ENCODE data around the gene KCNQ1OT1.

The KCNQ1OT1 gene

DNA sequence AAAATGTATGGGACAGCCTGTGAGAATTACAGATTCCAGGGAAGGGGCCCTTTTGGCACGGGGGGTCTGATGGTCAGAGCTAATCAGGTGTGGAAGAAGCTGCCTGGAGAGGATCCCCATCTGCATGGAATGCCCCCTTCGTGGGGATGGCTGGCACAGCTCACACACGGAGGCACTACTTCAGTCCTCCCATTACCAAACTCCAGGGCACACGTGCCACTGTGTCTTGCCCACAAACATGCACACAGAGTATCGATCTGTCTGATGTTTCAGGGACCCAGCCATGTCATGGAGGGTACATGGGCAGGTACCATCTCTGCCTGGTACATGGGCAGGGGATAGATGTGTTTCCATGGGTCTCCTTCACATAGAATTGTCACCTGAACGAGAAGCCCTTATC lies 14.7 kb downstream of the KCNQ1OT1 start:
- ChIA-PET CTCF (interaction anchor here (1.3 kb wide), 1 partner anchor 152 kb away, joined by 3 read pairs; no protein-coding TSS in a partner anchor), POLR2A (no interaction called here)
- DNase-seq (ENCODE audit: extremely low spot score): no peak
- TF ChIP-seq, protein P1, sequence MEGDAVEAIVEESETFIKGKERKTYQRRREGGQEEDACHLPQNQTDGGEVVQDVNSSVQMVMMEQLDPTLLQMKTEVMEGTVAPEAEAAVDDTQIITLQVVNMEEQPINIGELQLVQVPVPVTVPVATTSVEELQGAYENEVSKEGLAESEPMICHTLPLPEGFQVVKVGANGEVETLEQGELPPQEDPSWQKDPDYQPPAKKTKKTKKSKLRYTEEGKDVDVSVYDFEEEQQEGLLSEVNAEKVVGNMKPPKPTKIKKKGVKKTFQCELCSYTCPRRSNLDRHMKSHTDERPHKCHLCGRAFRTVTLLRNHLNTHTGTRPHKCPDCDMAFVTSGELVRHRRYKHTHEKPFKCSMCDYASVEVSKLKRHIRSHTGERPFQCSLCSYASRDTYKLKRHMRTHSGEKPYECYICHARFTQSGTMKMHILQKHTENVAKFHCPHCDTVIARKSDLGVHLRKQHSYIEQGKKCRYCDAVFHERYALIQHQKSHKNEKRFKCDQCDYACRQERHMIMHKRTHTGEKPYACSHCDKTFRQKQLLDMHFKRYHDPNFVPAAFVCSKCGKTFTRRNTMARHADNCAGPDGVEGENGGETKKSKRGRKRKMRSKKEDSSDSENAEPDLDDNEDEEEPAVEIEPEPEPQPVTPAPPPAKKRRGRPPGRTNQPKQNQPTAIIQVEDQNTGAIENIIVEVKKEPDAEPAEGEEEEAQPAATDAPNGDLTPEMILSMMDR (IDR thresholded peaks at IDR 0.05; ENCODE audit: control extremely low read depth, extremely low read depth, low read depth, missing control alignments): no peak

DNA sequence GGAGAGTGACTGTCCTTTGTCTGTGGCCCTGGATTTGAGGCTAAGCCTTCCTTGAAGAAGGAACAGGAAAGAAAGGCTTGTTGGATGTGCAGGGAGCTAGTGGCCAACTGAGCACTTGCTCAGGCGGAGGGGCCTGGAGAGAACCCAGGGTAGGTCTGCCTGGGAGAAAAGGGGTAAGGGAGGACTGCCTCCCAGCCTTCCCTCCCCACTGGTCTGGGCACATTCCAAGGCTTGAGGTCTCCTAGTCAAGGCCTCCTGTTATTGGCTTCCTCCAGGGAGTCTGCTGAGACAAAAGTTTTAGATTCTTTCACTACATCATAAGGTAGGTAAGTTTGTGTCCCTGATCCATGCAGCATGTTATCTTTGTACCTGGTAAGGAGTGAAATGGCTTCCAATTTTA lies 15.2 kb downstream of the KCNQ1OT1 start:
- POLR2A ChIA-PET: no interaction called here
- TF ChIP-seq, protein P1 (IDR thresholded peaks at IDR 0.05; ENCODE audit: control extremely low read depth, extremely low read depth, low read depth, missing control alignments): no peak

GRCh38 chr11:2683806-2684205 lies 16.0 kb downstream of the KCNQ1OT1 start:
- ChIA-PET POLR2A (interaction anchor here (0.7 to 1.1 kb wide), 2 partner anchors 16 to 65 kb away, joined by 4 to 5 read pairs; partner anchors contain the start of gene KCNQ1OT1), CTCF (interaction anchor here (1.3 to 1.4 kb wide), 2 partner anchors 11 to 151 kb away, joined by 3 read pairs; no protein-coding TSS in a partner anchor)
- TF ChIP-seq, protein P1 (IDR thresholded peaks at IDR 0.05; ENCODE audit: control extremely low read depth, extremely low read depth, low read depth, missing control alignments): no peak
- no peak for DNase-seq (ENCODE audit: extremely low spot score)

More for the DNA sequence above, 15.2 kb downstream of the KCNQ1OT1 start:
- DNase-seq (ENCODE audit: extremely low spot score): no peak
- CTCF ChIA-PET: interaction anchor here (1.3 kb wide), 1 partner anchor 152 kb away, joined by 3 read pairs; no protein-coding TSS in a partner anchor

GRCh38 chr11:2681408-2682145 lies 18.2 kb downstream of the KCNQ1OT1 start:
- no peak for DNase-seq (ENCODE audit: extremely low spot score)
- TF ChIP-seq, protein P1 (IDR thresholded peaks at IDR 0.05; ENCODE audit: control extremely low read depth, extremely low read depth, low read depth, missing control alignments): no peak
- ChIA-PET CTCF (interaction anchor here (0.9 to 1.2 kb wide), 3 partner anchors 8 to 410 kb away, joined by 3 to 5 read pairs (median 3); no protein-coding TSS in a partner anchor), POLR2A (interaction anchor here (1.1 to 1.6 kb wide), 2 partner anchors 14 to 18 kb away, joined by 3 to 6 read pairs; partner anchors contain the start of gene KCNQ1OT1)

GRCh38 chr11:2679011-2679676 lies 20.6 kb downstream of the KCNQ1OT1 start:
- TF ChIP-seq, protein P1 (IDR thresholded peaks at IDR 0.05; ENCODE audit: control extremely low read depth, extremely low read depth, low read depth, missing control alignments): no peak
- POLR2A ChIA-PET: no interaction called here
- no peak for DNase-seq (ENCODE audit: extremely low spot score)
- CTCF ChIA-PET: interaction anchor here (0.7 to 1.4 kb wide), 5 partner anchors 8 to 146 kb away, joined by 3 to 5 read pairs (median 3); no protein-coding TSS in a partner anchor

DNA sequence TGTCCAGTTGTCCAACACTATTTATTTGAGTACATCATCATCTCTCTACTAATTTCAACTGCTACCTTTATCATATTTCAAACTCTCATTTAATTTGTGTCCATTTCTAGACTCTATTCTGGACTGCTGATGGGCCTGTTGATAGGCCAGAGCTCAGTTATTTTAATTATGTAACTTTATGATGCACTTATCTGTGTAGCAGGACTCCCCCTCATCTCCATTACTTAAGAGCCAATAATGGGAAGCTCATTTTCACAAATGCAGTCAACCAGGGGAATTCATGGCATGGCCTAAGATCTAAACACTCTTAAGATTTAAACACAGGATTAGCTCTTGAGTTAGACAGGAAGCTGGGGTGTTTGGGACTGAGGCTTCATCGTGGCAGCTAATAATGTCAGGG lies 21.4 kb downstream of the KCNQ1OT1 start:
- CTCF ChIA-PET: interaction anchor here (0.7 to 1.4 kb wide), 5 partner anchors 8 to 145 kb away, joined by 3 to 5 read pairs (median 3); no protein-coding TSS in a partner anchor

More for the DNA sequence above, 21.4 kb downstream of the KCNQ1OT1 start:
- POLR2A ChIA-PET: no interaction called here
- no peak for DNase-seq (ENCODE audit: extremely low spot score)
- TF ChIP-seq, protein P1 (IDR thresholded peaks at IDR 0.05; ENCODE audit: control extremely low read depth, extremely low read depth, low read depth, missing control alignments): no peak
